ENCODE data around the gene CCL20.

Gene CCL20

DNA sequence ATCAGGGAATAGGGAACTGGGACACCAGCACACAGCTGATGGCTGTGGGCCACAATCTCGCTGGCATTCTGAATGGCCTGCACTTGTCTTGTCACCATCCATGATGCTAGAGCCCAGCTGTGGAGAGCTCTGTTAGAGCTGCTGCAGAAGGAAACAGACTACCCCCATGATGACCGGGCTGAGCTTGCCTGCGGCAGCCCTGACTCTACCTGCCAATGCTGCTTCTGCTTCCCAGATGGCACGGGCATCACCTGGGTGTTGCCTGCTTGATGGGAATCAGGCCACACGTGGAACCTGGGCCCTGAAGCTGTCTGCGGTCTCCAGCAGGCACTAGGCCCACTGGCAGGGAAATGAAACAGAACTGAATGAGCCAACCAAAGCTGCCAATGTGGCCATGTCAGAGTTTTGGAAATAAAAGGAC lies 46.6 kb downstream of the CCL20 start:
- no peak overlapping the region for H3K4me3 ChIP-seq (ENCODE audit: low read depth, low read length)
- peaks cover 54% of the 10 kb centered on the region for H3K4me1 ChIP-seq (ENCODE audit: control insufficient read depth, insufficient read depth, low read length, unreplicated experiment)
- peak overlapping the region; percentile 96 for H3K27ac ChIP-seq (ENCODE audit: low read depth, low read length)
- H3K36me3 ChIP-seq (ENCODE audit: insufficient read depth, low read length), result no peaks in the 10 kb centered on the region
- no peaks in the 10 kb centered on the region for H3K27me3 ChIP-seq (ENCODE audit: insufficient read depth, low read length)
- no peaks in the 10 kb centered on the region for H3K79me2 ChIP-seq (ENCODE audit: control insufficient read depth, insufficient read depth, low read length, unreplicated experiment)
- H2AFZ ChIP-seq (ENCODE audit: low read length, unreplicated experiment), result peak overlapping the region; percentile 84

DNA sequence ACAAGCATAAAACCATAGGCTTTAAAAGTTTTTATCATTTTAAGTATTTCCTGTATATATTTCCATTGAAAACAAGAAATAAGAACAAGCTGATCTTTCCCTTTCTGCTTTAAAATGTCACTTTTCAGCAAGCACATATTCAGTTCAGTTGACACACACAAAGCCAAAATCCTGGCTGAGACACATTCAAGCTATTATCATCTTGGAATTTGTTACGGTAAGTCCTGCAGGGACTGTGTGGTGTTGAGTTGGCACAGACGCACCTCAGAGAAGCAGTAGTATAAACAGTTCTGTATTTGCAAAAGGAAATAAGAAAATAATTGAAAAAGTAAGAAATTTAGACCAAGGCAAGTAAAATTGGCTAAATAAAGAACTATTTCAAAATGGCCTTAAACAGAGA lies 47.4 kb downstream of the CCL20 start:
- Histone ChIP-seq H3K4me1 (ENCODE audit: control insufficient read depth, insufficient read depth, low read length, unreplicated experiment) (peaks cover 58% of the 10 kb centered on the region), H3K27ac (ENCODE audit: low read depth, low read length) (peak overlapping the region; percentile 96), H3K4me3 (ENCODE audit: low read depth, low read length) (no peak overlapping the region), H3K27me3 (ENCODE audit: insufficient read depth, low read length) (no peaks in the 10 kb centered on the region), H3K36me3 (ENCODE audit: insufficient read depth, low read length) (no peaks in the 10 kb centered on the region), H2AFZ (ENCODE audit: low read length, unreplicated experiment) (peak overlapping the region; percentile 84), H3K79me2 (ENCODE audit: control insufficient read depth, insufficient read depth, low read length, unreplicated experiment) (no peaks in the 10 kb centered on the region)

DNA sequence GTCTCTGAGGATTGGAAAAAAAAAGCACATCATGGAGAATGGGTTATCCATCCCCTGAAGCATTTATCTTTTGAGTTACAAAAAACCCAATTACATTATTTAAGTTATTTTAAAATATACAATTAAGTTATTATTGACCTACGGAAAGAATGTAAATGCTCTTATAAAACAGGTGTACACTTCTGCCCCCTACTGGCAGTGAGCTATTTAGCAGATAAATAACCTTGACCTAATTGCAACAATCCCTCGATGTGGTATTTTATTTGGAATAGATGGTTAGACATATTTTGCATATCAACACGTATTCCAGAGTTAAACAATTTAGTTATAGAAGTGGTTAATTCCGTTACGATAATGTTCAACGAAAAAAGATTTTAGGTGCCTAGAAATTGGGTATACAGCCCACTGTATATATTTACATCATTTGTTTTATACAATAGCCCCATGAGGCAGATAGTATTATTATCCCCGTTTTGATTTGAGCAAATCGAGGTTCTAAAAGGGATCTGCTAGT lies 48.6 kb downstream of the CCL20 start:
- Histone ChIP-seq H3K4me1 (ENCODE audit: control insufficient read depth, insufficient read depth, low read length, unreplicated experiment) (peaks cover 59% of the 10 kb centered on the region), H2AFZ (ENCODE audit: low read length, unreplicated experiment) (no peak overlapping the region), H3K4me3 (ENCODE audit: low read depth, low read length) (peak overlapping the region; percentile 16), H3K79me2 (ENCODE audit: control insufficient read depth, insufficient read depth, low read length, unreplicated experiment) (no peaks in the 10 kb centered on the region), H3K36me3 (ENCODE audit: insufficient read depth, low read length) (no peaks in the 10 kb centered on the region), H3K27me3 (ENCODE audit: insufficient read depth, low read length) (no peaks in the 10 kb centered on the region), H3K27ac (ENCODE audit: low read depth, low read length) (peak overlapping the region; percentile 96)

DNA sequence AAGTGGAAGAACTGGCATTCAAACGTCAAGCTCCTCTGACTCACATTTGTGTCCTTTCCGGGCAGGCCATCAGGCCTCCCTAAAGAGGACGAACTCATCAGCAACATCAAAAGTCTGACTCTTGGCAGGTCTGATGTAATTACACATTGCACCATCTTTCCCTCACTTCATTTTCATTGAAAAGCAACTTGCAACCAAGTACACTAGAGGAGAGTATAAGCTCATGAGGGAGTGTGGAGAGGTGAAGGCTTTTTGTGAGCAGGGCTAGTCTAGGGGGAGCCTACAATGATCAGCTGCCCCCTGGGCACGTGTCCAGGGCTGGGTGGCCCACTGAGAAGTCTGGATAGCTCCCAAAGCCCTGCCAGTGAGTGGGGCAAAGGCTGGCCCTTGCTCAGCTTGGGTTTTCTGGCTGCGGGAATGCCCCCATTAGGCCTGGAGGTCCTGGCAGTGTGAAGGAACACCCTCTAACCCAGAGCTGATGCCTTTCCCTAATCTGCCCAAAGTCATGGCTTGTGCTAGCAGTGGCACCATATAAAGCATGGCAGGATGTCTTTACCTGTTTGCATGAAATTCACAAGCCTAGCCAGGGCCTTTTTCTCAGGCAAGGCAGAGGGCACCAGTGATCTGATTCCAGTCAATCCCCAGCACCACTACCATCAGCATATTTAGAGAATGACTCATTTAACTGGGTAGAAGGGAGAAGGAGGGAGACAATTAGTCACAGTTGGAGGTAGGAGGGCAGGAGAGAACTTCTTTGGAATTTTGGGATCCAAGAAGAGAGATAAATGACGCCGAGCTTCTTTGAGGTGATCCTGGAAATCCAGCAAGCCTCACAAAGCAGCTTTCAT lies 49.3 kb downstream of the CCL20 start:
- H3K4me1 ChIP-seq (ENCODE audit: control insufficient read depth, insufficient read depth, low read length, unreplicated experiment), result peaks cover 59% of the 10 kb centered on the region
- no peaks in the 10 kb centered on the region for H3K27me3 ChIP-seq (ENCODE audit: insufficient read depth, low read length)
- H3K36me3 ChIP-seq (ENCODE audit: insufficient read depth, low read length), result no peaks in the 10 kb centered on the region
- H3K27ac ChIP-seq (ENCODE audit: low read depth, low read length), result peak overlapping the region; percentile 96
- H2AFZ ChIP-seq (ENCODE audit: low read length, unreplicated experiment), result no peak overlapping the region
- no peaks in the 10 kb centered on the region for H3K79me2 ChIP-seq (ENCODE audit: control insufficient read depth, insufficient read depth, low read length, unreplicated experiment)
- H3K4me3 ChIP-seq (ENCODE audit: low read depth, low read length), result peak overlapping the region; percentile 49

DNA sequence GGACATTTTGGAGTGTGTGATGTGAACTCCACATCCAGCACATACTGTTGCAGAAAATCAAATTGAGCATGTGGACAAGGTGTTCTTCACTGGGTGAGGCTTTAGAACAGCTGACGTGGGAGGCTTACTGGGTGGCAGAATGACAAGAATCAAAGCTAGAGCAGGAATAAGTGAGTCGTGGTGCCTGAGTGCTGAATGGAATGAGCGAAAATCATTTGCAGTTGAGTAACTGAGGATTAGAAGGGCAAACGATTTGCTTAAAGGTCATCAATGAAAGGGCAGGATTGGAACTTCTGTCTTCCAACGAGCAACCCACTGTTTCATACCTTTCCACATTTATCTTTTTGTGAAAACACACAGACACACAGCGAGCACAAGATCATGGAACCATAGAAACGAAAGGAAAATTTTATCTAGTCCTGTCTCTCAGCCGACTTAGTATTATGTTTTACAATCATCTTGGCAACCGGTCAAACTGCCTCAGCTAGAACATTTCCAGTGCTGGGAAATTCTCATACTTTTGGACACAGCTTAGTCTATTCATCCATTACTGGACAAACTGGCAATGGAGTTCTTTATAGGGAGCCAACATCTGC lies 50.6 kb downstream of the CCL20 start:
- no peak overlapping the region for H2AFZ ChIP-seq (ENCODE audit: low read length, unreplicated experiment)
- peak overlapping the region; percentile 96 for H3K27ac ChIP-seq (ENCODE audit: low read depth, low read length)
- H3K36me3 ChIP-seq (ENCODE audit: insufficient read depth, low read length), result no peaks in the 10 kb centered on the region
- peak overlapping the region; percentile 41 for H3K4me3 ChIP-seq (ENCODE audit: low read depth, low read length)
- H3K4me1 ChIP-seq (ENCODE audit: control insufficient read depth, insufficient read depth, low read length, unreplicated experiment), result peaks cover 59% of the 10 kb centered on the region
- no peaks in the 10 kb centered on the region for H3K27me3 ChIP-seq (ENCODE audit: insufficient read depth, low read length)
- no peaks in the 10 kb centered on the region for H3K79me2 ChIP-seq (ENCODE audit: control insufficient read depth, insufficient read depth, low read length, unreplicated experiment)

DNA sequence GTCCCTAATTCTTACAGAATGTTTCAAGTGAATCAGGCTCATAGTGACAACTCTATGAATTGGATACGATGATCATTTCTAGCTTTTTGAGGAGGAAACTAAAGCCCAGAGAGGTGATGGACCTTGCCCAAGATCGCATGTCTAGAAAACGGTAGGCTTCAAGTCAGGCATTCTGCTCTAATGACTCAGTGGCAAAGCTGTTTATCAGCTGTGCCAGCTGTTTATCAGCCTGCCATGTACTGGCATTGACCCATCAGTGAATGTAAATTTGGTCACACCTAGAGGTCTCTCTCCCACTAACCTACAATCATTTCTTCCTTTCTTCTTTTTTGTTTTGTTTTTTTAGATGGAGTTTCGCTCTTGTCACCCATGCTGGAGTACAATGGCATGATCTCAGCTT lies 51.6 kb downstream of the CCL20 start:
- Histone ChIP-seq H3K36me3 (ENCODE audit: insufficient read depth, low read length) (no peaks in the 10 kb centered on the region), H3K4me3 (ENCODE audit: low read depth, low read length) (no peak overlapping the region), H3K27me3 (ENCODE audit: insufficient read depth, low read length) (no peaks in the 10 kb centered on the region), H2AFZ (ENCODE audit: low read length, unreplicated experiment) (no peak overlapping the region), H3K4me1 (ENCODE audit: control insufficient read depth, insufficient read depth, low read length, unreplicated experiment) (peaks cover 67% of the 10 kb centered on the region), H3K79me2 (ENCODE audit: control insufficient read depth, insufficient read depth, low read length, unreplicated experiment) (no peaks in the 10 kb centered on the region), H3K27ac (ENCODE audit: low read depth, low read length) (peak overlapping the region; percentile 96)
